SK-N-SH treated with all-trans-retinoic acid at 6 μM for 48 hours (cell line): ENCODE measurements around the gene HOXA4.

Experiments used
- ATAC-seq: fragments of 200-7000 bp; cut with Tn5 transposase; 3 replicates; pipeline ENCODE4 v1.9.1; 2020; ENCODE audit warnings: mild to moderate bottlenecking, moderate library complexity
- ARNTL ChIP-seq: fragments of 450-650 bp; formaldehyde crosslinking; IDR thresholded peaks from 2 replicates; pipeline ENCODE4 v1.5.0; 2020; ENCODE audit warnings: low read depth, mild to moderate bottlenecking, moderate library complexity, borderline replicate concordance
- BACH2 ChIP-seq: fragments of 250-450 bp; sonication (Bioruptor Pico); IDR thresholded peaks from 2 replicates; pipeline ENCODE4 v1.9.0; 2021; ENCODE audit warnings: mild to moderate bottlenecking, borderline replicate concordance
- CREB5 ChIP-seq: fragments of 250-450 bp; sonication (Bioruptor Pico); IDR thresholded peaks from 2 replicates; pipeline ENCODE4 v1.5.1; 2020; ENCODE audit warnings: low read depth, mild to moderate bottlenecking, moderate library complexity
- CSDC2 ChIP-seq: fragments of 250-450 bp; sonication (Bioruptor Pico); IDR thresholded peaks from 2 replicates; pipeline ENCODE4 v1.5.0; 2020; ENCODE audit warnings: mild to moderate bottlenecking, moderate library complexity
- CSRNP3 ChIP-seq: fragments of 250-450 bp; sonication (Bioruptor Pico); IDR thresholded peaks from 2 replicates; pipeline ENCODE4 v1.5.1; 2021; ENCODE audit warnings: mild to moderate bottlenecking, moderate library complexity
- GLIS3 ChIP-seq: fragments of 250-450 bp; sonication (Bioruptor Pico); IDR thresholded peaks from 2 replicates; pipeline ENCODE4 v1.5.0; 2020; ENCODE audit warnings: mild to moderate bottlenecking, moderate library complexity
- ISL1 ChIP-seq: fragments of 250-450 bp; sonication (Bioruptor Pico); IDR thresholded peaks from 2 replicates; pipeline ENCODE4 v2.1.2; 2022; ENCODE audit warnings: mild to moderate bottlenecking, moderate library complexity
- OSR1 ChIP-seq: fragments of 250-450 bp; sonication (Bioruptor Pico); IDR thresholded peaks from 2 replicates; pipeline ENCODE4 v1.8.0; 2022; ENCODE audit warnings: moderate library complexity, mild to moderate bottlenecking, inconsistent platforms
- PATZ1 ChIP-seq: fragments of 250-450 bp; sonication (Bioruptor Pico); IDR thresholded peaks from 2 replicates; pipeline ENCODE4 v1.8.0; 2020; ENCODE audit warnings: mild to moderate bottlenecking, moderate library complexity, borderline replicate concordance
- POU6F1 ChIP-seq: fragments of 250-450 bp; sonication (Bioruptor Pico); IDR thresholded peaks from 2 replicates; pipeline ENCODE4 v1.8.0; 2021; ENCODE audit warnings: low read depth, mild to moderate bottlenecking, moderate library complexity, borderline replicate concordance
- PPARA ChIP-seq: fragments of 250-450 bp; sonication (Bioruptor Pico); IDR thresholded peaks from 2 replicates; pipeline ENCODE4 v1.5.0; 2020; ENCODE audit warnings: mild to moderate bottlenecking, borderline replicate concordance
- RARB ChIP-seq: fragments of 250-450 bp; sonication (Bioruptor Pico); IDR thresholded peaks from 2 replicates; pipeline ENCODE4 v1.8.0; 2021; ENCODE audit warnings: mild to moderate bottlenecking, moderate library complexity
- SNAI2 ChIP-seq: fragments of 250-450 bp; sonication (Bioruptor Pico); IDR thresholded peaks from 2 replicates; pipeline ENCODE4 v1.5.0; 2020; ENCODE audit warnings: mild to moderate bottlenecking, moderate library complexity
- TCF4 ChIP-seq: fragments of 250-450 bp; sonication (Bioruptor Pico); IDR thresholded peaks from 2 replicates; pipeline ENCODE4 v1.8.0; 2021; ENCODE audit warnings: mild to moderate bottlenecking, moderate library complexity, borderline replicate concordance
- TOX ChIP-seq: fragments of 250-450 bp; sonication (Bioruptor Pico); IDR thresholded peaks from 2 replicates; pipeline ENCODE4 v1.8.0; 2021; ENCODE audit warnings: mild to moderate bottlenecking, moderate library complexity, borderline replicate concordance
- ZC3H10 ChIP-seq: fragments of 250-450 bp; sonication (Bioruptor Pico); IDR thresholded peaks from 2 replicates; pipeline ENCODE4 v1.5.1; 2021; ENCODE audit warnings: mild to moderate bottlenecking, moderate library complexity
- ZFP30 ChIP-seq: fragments of 450-650 bp; formaldehyde crosslinking; IDR thresholded peaks from 2 replicates; pipeline ENCODE4 v1.5.0; 2022; ENCODE audit warnings: mild to moderate bottlenecking, moderate library complexity
- ZNF565 ChIP-seq: fragments of 450-650 bp; formaldehyde crosslinking; conservative IDR thresholded peaks from 2 replicates; pipeline ENCODE4 v1.5.0; 2020; ENCODE audit warnings: low read depth, mild to moderate bottlenecking, moderate library complexity
- ZNF8 ChIP-seq: fragments of 450-650 bp; formaldehyde crosslinking; IDR thresholded peaks from 2 replicates; pipeline ENCODE4 v1.5.0; 2020; ENCODE audit warnings: mild to moderate bottlenecking, moderate library complexity

Gene HOXA4

GRCh38 chr7:27133409-27134231 lies 3.1 kb upstream of the HOXA4 start:
- no peak for TF ChIP-seq ZNF8 (CRISPR knock-in tag)
- no peak for TF ChIP-seq ZNF565 (CRISPR knock-in tag)
- no peak for TF ChIP-seq PPARA (CRISPR knock-in tag)
- TF ChIP-seq TCF4 (CRISPR knock-in tag), result no peak
- no peak for TF ChIP-seq ZC3H10
- no peak for TF ChIP-seq BACH2 (CRISPR knock-in tag)
- TF ChIP-seq ZFP30 (CRISPR knock-in tag), result no peak
- no peak for TF ChIP-seq ARNTL
- TF ChIP-seq OSR1 (CRISPR knock-in tag), result no peak
- TF ChIP-seq GLIS3 (CRISPR knock-in tag), result no peak
- no peak for TF ChIP-seq RARB
- TF ChIP-seq CSRNP3 (CRISPR knock-in tag), result no peak
- TF ChIP-seq POU6F1 (CRISPR knock-in tag), result no peak
- TF ChIP-seq ISL1 (CRISPR knock-in tag), result no peak
- TF ChIP-seq PATZ1 (CRISPR knock-in tag), result no peak
- ATAC-seq, result no peak

- TF ChIP-seq POU6F1 (CRISPR knock-in tag), result no peak
- TF ChIP-seq TOX (CRISPR knock-in tag), result no peak
- no peak for TF ChIP-seq BACH2 (CRISPR knock-in tag)
- no peak for TF ChIP-seq CREB5
- no peak for TF ChIP-seq ZNF565 (CRISPR knock-in tag)
- TF ChIP-seq ARNTL, result no peak
- no peak for TF ChIP-seq ZNF8 (CRISPR knock-in tag)
- TF ChIP-seq, all 23 proteins: peak for 0
- no peak for ATAC-seq
Observed at GRCh38 chr7:27132978-27133377, 2.4 kb upstream of the HOXA4 start.

GRCh38 chr7:27132214-27132613 lies 1.7 kb upstream of the HOXA4 start:
- TF ChIP-seq TCF4 (CRISPR knock-in tag) (no peak), SNAI2 (CRISPR knock-in tag) (no peak), TOX (CRISPR knock-in tag) (no peak), ZNF565 (CRISPR knock-in tag) (no peak), BACH2 (CRISPR knock-in tag) (no peak), CSDC2 (CRISPR knock-in tag) (no peak), ISL1 (CRISPR knock-in tag) (no peak)
- ATAC-seq, result no peak

- TF ChIP-seq ZNF565 (CRISPR knock-in tag), result no peak
- TF ChIP-seq ARNTL, result no peak
- ATAC-seq, result no peak
Observed at GRCh38 chr7:27131390-27131819, 848 bp upstream of the HOXA4 start.
